A549 treated with DMSO at 1 μM for 4 hours (cell line): ENCODE measurements around the gene BOD1L2. TPM values are rescaled to one million over a fixed set of nuclear protein-coding genes. Genes with fewer than 3 reads are reported as not detected.

Experiments used
- total RNA-seq: library from RNA; stranded (reverse); fragments of 200-300 nt; extraction: Qiagen RNA extraction; gene quantifications from 5 replicates; pipeline ENCODE4 v1.2.3, GENCODE V29; 2022; ENCODE audit warnings: low read depth

Gene BOD1L2
- total RNA-seq = not detected in 5 replicates

DNA sequence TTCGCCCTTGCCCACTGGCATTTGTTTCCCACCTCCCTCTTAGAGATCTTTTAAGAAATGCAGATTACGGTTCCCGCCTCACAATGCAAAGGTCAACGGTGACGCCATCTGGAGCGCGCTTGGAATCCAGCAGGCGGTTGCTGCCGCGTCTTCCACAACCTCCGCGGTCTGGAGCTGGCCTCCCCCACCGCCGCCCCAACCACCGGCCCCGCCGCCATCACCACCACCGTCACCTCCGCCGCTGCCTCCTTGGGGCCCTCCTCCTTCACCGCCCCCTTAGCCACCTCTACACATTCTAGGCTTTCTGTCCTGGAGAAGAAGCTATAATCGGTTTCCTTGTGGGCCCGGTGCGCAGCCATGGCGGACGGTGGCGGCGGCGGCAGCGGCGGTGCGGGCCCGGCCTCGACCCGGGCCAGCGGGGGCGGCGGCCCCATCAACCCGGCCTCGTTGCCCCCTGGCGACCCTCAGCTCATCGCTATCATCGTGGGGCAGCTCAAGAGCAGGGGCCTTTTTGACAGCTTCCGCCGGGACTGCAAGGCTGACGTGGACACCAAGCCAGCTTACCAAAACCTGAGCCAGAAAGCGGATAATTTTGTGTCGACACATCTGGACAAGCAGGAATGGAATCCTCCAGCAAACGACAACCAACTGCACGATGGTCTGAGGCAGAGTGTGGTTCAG lies at the start of gene BOD1L2:
Gene BOD1L2, plus strand, starts transcription at position 132 of the 681 bp plus-strand sequence. Its CDS starts 226 bp downstream, at position 358.

Other genes with a start within 250 kb of the BOD1L2 start
- not detected in 5 replicates for gene ST8SIA3, start 205.5 kb downstream of the BOD1L2 start, total RNA-seq